ENCODE results near the gene OR1B1.

Gene OR1B1

DNA sequence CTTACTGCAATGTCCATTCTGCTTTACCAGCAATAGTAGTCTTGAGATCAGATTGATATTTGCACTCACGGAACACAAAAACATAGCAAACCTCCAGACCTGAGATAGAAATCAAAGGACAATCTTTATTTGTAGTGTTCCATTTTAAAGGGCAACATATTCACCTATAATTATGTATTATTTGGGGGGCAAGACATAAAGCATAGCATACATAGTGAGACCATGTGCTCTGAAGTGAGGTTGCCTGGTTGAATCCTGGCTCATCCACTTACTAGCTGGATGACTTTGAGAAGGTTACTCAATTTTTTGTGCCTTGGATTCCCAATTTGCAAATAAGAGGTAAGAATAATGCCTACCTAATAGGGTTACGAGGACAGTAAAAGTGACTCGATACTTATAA lies at the start of gene OR1B1:
Gene OR1B1 (minus strand): TSS at position 101 of the 400 bp plus-strand sequence.
- H3K4me3 ChIP-seq (ENCODE audit: low read length), result no peak within 1 kb of the TSS
- DNase-seq (ENCODE audit: low read depth), result no peak
- no peak for TF ChIP-seq CTCF (conservative IDR thresholded peaks at IDR 0.05; ENCODE audit: low read length)

DNA sequence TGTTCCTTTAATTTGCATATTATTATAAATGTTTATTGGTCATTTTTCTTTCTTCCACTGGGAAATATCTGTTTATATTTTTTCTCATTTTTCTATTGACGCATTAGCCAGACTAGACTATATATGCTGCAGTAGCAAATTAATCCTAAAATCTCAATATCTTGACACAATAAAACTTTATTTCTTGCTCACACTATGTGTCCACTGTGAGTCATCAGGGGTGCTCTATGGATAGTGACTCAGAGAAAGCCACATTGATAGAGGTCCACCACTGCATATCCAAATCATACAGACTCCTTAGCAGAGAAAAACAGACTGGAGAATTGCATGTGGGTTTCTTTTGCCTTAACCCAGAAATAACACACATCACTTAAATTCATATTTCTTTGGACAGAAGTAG lies 38.3 kb upstream of the OR1B1 start:
- no peak for DNase-seq (ENCODE audit: low read depth)
- TF ChIP-seq CTCF (conservative IDR thresholded peaks at IDR 0.05; ENCODE audit: low read length), result no peak

GRCh38 chr9:122684851-122685250 lies 27.4 kb upstream of the OR1B1 start:
- H3K4me3 ChIP-seq (ENCODE audit: low read length), result no peak overlapping the region
- DNase-seq (ENCODE audit: low read depth), result no peak
- no peak for TF ChIP-seq CTCF (conservative IDR thresholded peaks at IDR 0.05; ENCODE audit: low read length)

More for the DNA sequence above, 38.3 kb upstream of the OR1B1 start:
- no peak overlapping the region for H3K4me3 ChIP-seq (ENCODE audit: low read length)

DNA sequence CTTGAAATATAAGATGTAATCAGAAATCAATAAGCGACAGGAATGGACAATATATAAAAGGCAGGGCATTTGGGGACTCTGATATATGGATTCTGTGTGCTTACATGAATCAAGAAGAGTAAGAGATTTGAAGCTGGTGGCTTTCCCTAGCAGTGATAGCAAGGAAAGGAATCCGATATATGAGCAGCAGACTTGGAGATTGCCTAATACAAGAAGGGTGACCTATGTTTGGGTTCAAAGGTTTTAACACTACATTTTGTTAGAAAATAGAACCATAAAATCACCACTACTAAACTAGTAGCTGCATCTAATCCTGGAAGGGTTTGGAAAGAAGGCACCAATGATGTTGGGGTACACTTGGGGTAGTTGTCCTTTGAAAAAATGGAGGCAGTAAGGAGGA lies 15.1 kb upstream of the OR1B1 start:
- TF ChIP-seq CTCF (conservative IDR thresholded peaks at IDR 0.05; ENCODE audit: low read length), result no peak

DNA sequence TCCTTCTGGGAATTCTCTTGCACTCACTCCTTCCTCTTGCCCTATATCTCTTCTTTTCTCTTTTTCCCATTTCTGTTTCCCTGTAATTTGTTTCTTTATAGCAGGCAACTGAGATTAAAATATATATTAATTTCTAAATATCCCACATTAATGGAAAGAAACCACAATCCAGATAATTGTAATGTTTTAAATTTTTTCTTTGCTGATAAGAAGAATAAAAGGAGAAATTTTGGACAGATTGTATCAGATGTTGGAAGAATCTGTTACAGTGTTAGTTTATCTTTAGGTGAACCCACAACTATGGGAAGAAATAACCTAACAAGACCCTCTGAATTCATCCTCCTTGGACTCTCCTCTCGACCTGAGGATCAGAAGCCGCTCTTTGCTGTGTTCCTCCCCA lies 4.0 kb upstream of the OR1B1 start, which contains the start of gene OR1L1:
Gene OR1L1 (plus strand): TSS at position 301 of the 400 bp plus-strand sequence. CDS start 0 bp downstream, at position 301.
- H3K4me3 ChIP-seq (ENCODE audit: low read length), result no peak within 1 kb of the TSS
- DNase-seq (ENCODE audit: low read depth), result no peak
- TF ChIP-seq CTCF (conservative IDR thresholded peaks at IDR 0.05; ENCODE audit: low read length), result no peak

More for the DNA sequence above, 15.1 kb upstream of the OR1B1 start:
- no peak overlapping the region for H3K4me3 ChIP-seq (ENCODE audit: low read length)
- DNase-seq (ENCODE audit: low read depth), result no peak

DNA sequence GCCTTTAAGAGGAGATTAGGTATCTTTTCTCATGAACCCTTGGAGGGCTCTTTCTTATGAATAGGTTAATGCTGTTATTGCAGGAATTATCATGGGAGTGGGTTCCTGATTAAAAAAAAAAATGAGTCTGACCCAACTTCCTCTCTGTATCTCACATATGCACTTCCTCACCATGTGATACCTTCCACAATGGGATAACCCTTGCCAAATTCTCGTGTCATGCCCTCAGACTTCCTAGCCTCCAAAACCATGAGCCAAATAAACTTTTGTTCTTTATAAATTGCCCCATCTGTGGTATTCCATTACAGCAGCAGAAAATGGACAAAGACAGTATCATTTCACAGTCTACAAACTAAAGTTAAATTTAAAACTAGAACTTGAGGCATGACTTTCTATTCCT lies 1.0 kb downstream of the OR1B1 start:
- TF ChIP-seq CTCF (conservative IDR thresholded peaks at IDR 0.05; ENCODE audit: low read length), result no peak
- H3K4me3 ChIP-seq (ENCODE audit: low read length), result no peak overlapping the region
- no peak for DNase-seq (ENCODE audit: low read depth)

DNA sequence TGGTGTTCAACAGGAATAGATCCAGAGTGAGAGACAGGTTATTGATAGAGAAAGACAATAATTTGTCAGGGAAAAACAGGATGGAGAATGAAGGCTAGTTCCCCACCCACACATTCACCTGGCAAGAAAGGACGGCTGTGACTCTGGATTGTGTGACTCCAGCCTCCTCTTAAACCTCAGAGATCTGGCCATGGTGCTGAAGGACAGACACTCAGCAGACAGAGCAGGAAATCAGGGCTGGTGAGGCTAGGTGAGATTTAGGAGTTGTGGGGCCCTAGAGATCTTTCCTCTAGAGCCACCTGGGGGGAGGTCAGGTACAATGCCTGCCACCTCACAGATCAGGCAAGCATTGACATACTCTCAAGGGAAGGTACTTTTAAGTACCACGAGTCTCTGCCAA lies 15.2 kb downstream of the OR1B1 start:
- DNase-seq (ENCODE audit: low read depth), result no peak
- no peak for TF ChIP-seq CTCF (conservative IDR thresholded peaks at IDR 0.05; ENCODE audit: low read length)

More for the DNA sequence above, 15.2 kb downstream of the OR1B1 start:
- H3K4me3 ChIP-seq (ENCODE audit: low read length), result no peak overlapping the region

Data from AG10803 (cell line).